GM18868 (cell line): Measurements from ENCODE around the gene CLDN3.
"Not testable (repeated sequence)": the region's sequence is repeated elsewhere in the genome, so short reads cannot be mapped to it uniquely, and the experiment has no call there.

Experiments used
- ATAC-seq: cut with Tn5 transposase; IDR thresholded peaks from one replicate; pipeline ENCODE4 v1.9.1; 2021; ENCODE audit warnings: mild to moderate bottlenecking, moderate library complexity; ENCODE audit not compliant: unreplicated experiment

CLDN3 gene

DNA sequence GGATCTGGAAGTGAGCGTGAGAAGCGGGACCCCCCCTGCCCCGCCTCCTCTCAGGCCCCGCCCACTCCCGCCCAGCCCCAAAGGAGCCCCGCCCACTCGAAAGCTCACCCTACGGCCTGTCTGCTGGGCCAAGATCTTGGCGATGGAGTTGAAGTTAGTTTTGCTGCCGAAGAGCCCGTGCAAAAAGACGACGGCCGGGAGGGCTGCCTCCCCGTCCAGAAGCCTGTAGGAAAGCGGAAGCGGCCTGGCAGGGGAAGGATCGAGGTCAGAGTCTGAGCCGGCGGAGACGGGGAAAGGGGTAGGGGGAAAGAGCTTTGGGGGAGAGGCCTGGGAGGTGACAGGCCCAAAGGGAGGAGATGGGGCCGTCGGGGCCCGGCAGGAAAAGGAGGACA is 31.9 kb downstream of the CLDN3 start:
- no peak for ATAC-seq

DNA sequence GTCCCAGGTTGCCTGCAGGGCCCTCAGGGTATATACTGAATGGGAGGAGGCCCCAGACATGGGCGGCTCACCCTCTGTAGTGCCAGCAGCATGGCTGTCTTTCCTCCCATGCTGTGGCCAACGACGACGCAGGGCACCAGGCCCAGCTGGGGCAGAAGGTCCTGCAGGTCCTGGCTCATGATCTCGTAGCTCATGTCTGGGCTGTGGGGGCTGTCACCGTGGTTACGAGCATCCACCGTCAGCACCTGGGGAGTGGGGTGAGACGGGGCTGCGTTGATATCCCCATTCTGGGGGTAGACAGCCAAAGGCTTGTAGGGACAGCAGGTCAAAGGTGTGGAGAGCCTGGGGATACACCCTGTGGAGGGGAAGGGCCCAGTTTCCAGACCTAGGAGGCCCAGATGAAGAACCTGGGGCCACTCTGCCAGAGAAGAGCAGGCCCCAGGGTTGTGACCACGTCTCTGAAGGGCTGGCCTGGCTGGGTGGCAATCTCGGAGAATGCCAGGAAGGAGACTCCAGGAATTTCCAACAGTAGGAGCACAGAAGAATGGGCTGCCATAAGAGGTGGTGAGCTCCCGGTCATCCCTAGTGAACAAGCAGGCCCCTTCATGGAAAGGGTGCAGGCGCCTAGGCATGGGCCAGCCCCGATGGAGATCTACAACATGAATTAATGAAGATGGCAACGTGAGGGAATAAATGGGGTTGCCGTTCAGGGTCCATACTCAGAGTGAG is 32.4 kb downstream of the CLDN3 start:
- ATAC-seq: no peak

DNA sequence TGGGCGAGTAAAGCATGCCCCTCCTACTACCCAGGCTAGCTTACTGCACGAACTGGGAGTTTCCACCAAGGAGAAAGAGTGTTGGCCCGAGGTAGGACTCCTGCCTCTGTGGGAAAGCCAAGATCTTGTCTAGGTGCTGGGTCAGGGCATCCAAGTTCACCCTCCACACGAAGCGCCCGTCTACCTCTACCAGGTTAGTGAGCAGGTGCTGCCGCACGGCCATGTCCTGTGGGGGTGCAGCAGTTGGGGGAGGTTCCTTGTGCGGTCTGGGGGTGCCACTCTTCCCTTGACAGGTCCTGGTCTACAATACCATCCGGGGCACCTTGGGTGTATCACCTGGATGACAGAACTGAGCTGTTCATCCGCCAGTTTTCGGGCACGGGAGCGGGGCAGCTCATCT is 33.2 kb downstream of the CLDN3 start:
- ATAC-seq: no peak

DNA sequence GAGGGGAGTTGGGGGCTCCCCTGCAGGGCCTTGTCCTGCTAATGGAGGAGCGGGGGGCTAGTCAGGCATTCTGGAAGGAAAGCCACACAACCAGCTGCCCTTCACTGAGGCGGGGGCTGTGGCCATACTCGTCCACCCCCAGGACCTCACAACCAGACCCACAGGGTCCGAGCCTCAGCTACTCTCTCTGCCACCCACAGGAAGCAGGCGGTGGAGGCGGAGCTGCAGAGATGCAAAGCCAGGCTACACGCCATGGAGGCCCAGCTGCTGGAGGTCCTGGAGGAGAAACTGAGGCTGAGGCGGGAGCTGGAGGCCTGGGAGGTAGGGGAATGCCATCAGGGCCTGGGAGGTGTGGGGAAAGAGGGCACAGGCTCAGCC is 34.6 kb downstream of the CLDN3 start:
- ATAC-seq: no peak

DNA sequence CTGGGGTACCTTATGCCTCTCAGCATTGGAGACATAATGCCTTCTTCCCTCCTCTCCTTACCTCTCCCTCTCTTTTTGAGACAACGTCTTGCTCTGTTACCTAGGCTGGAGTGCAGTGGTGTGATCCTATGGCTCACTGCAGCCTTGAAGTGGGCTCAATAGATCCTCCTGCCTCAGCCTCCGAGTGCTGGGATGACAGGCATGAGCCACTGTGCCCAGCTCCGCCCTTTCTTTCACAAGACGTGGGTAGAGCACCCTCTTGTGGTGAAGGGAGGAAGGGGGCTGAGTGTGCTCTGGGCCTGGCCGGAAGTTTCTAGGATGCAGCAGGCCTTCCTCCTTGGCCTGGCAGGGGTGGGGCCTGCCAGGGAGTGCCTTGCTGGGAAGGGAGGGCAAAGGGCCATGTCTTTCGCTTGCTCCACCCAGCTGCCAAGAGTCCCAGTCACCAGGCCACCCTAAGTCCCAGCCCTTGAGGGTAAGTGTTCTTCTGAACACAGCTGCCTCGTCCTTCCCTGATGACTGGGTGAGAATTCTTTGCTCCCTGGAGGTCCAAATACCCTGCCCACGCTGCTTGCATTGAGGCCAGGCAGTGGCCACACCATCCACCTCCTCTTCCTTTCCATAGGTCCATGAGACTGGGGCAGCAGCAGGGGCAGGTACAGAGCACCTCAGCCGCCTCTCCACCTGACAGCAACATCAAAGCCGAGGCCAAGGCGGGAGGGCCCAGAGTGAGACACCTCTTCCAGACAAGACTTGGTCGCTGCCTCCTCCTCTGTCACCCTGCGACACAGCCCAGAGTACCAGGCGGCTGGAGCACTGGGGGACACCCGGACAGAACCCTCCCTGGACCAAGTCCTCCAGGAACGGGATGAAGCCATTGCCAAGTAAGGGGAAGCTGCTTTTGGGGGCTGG is 35.2 kb downstream of the CLDN3 start:
- ATAC-seq: peak; percentile 45

DNA sequence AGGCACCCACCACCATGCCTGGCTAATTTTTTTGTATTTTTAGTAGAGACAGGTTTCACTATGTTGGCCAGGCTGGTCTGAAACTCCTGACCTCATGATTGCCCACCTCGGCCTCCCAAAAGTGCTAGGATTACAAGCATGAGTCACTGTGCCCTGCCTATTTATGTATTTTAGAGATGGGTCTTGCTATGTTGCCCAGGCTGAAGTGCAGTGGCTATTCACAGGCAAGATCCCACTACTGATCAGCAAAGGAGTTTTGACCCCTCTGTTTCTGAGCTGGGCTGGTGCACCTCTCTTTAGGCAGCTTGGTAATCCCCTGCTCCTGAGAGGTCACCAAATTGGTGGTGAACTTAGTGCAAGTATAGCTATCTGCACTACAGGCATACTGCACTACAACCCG is 37.7 kb downstream of the CLDN3 start:
- no peak for ATAC-seq

DNA sequence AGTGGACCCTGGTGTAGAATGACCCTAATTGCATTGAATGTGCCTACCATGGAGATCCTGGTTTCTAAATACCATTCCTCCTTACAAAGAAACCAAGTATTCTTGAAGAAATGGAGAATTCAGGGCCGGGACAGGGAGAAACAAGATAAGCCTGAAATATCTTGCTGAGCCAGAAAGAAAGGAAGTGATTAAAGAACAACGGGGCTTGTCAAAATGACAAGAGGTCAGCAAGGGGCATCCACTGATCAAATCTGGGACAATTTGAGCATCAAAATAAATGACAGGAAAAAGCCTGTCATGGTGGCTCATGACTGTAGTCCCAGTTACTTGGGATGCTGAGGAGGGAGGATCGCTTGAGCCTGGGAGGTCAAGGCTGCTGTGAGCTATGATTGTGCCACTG is 39.6 kb downstream of the CLDN3 start:
- no peak for ATAC-seq

DNA sequence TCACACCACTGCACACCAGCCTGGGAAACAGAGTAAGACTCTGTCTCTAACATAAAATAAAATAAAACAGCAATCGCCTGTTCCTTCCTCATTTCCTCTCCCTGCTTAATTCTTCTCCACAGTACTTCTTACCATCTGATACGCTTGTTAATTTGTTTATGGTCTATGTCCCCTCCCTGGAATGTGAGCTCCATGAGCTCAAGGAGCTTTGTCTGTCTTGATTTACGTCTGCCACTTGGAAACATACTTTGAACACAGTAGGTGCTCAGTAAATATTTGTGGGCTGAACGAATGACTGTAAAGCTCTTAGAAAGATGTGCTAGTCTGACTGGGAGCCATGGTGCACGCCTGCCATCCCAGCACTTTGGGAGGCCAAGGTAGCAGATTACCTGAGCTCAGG is 41.5 kb downstream of the CLDN3 start:
- ATAC-seq: no peak

DNA sequence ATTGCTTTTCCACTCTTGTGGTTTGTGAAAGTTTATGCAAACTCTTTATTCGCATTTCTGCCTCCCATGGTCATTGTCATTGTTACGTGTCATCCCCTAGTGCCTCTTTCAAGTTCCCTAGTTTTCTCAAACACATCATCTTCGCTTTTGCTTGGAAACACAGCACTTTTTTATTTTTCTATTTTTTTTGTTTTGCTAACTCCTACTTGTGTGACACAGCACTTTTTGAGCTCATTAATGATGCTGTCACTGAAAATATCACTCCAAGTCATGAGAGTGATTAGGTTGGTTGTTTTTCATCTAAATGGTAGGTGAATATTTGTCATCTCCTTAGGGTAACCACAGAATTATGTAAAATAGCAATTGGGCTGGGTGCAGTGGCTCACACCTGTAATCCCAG is 42.1 kb downstream of the CLDN3 start:
- ATAC-seq: no peak

DNA sequence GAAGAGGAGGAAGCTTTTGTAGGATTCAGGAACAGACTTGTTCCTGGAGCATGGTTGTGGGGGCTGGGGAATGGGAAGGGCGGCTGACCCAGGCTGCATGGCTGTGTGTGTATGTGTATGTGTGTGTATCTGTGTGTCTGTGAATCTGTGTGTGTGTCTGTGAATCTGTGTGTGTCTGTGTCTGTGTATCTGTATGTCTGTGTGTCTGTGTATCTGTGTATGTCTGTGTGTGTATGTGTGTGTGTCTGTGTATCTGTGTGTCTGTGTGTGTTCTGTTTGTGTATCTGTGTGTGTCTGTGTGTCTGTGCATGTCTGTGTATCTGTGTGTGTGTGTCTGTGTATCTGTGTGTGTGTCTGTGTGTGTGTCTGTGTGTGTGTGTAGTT is 44.0 kb downstream of the CLDN3 start:
- no peak for ATAC-seq

DNA sequence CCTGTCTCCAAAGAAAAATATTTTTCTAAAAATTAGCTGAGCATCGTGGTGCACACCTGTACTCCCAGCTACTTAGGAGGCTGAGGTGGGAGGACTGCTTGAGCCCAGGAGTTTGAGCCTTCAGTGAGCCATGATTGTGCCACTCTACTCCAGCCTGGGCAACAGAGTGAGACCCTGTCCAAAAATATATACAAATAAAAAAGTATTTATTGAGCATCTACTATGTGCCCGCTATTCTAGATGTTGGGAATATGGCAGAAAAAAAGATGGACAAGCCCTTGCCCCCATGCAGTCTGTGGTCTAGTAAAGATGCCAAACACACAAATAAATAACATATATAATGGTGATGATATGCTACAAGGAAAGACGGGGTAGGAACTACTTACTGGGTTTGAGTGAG is 46.3 kb downstream of the CLDN3 start:
- ATAC-seq: no peak

DNA sequence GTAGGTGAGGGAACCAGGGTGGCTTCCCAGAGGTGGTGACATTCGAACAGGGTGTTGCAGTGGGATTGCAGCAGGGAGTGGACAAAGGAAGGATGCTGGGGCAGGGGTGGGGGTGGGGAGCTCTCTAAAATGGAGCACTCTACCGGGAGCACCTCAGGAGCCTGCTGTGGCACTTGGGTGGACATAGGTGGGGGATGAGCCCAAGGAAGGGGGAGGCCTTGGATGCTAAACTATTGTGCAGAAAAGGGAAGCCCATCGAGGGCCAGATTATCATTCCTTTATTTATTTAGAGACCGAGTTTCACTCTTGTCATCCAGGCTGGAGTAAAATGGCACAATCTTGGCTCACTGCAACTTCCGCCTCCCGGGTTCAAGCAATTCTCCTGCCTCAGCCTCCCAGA is 47.3 kb downstream of the CLDN3 start:
- no peak for ATAC-seq

DNA sequence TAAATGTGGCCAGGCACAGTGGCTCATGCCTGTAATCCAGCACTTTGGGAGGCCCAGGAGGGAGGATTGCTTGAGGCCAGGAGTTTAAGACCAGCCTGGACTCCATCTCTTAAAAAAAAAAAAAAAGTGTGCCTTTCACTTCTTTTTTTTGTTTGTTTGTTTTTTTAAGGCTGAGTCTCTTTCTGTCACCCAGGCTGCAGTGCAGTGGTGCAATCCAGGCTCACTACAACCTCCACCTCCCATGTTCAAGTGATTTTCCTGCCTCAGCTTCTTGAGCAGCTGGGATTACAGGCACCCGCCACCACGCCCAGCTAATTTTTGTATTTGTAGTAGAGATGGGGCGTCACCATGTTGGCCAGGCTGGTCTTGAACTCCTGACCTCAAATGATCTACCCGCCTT is 47.9 kb downstream of the CLDN3 start:
- not testable (repeated sequence) for ATAC-seq

DNA sequence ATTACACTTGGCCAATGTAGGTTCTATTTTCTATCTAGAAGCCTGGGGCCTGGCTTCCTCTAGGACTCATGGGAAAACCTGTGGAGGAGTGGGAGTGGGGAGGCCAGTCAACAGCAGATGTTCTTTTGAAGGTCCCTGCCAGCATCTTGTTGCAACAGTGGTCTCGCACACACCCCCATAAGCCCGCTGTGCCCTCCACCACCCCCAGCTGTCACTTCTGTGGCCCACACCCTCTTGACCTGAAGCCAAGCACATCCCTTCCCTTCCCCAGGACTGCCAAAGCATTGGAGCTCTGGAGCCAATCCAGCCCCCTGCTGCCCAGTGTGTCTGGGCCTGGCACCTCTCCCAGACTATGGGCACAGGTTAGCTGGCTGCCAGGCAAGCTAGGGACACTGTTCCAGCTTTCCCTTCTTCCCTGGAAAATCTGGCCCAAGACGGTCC is 48.7 kb downstream of the CLDN3 start:
- ATAC-seq: no peak

DNA sequence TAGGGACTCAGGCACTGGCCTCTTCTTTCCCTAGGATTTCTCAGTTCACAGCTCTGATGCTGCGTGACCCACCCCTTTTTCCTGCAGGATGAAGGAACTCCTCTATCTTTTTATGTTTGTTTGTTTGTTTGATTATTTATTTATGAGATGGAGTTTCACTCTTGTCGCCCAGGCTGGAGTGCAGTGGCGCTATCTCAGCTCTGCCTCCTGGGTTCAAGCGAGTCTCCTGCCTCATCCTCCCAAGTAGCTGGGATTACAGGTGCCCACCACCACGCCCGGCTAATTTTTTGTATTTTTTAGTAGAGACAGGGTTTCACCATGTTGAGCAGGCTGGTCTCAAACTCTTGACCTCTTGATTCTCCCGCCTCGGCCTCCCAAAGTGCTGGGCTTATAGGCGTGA is 49.6 kb downstream of the CLDN3 start:
- ATAC-seq: not testable (repeated sequence)

DNA sequence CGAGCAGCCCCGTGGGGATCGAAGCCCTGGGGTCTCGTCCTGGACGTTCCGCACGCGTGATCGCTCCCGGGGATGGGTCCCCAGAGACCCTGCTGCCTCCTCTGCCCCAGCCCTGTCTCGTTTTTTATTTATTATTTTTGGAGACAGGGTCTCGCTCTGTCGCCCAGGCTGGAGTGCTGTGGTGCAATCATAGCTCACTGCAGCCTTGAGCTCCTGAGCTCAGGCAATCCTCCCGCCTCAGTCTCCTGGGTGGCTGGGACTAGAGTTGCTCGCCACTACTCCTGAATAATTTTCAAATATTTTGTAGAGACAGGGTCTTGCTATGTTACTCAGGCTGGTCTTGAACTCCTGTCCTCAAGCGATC is 50.3 kb downstream of the CLDN3 start:
- ATAC-seq: no peak
